Activated CD8-positive, alpha-beta memory T cell treated with anti-CD3 and anti-CD28 coated beads for 36 hours (primary cell): ENCODE data around the gene KRT76. TPM values are rescaled to one million over a fixed set of nuclear protein-coding genes. Genes with fewer than 3 reads are reported as not detected.

Experiments used
- CTCF ChIA-PET: fragments of 350-600 bp; sonication (Branson Sonifier 250); formaldehyde crosslinking; loops from one replicate; lab custom pipeline; 2021; ENCODE audit warnings: antibody characterized with exemption; lab: Charles Lee
- POLR2A ChIA-PET: fragments of 350-600 bp; sonication (Branson Sonifier 250); formaldehyde crosslinking; loops from one replicate; lab custom pipeline; 2021; ENCODE audit warnings: antibody characterized with exemption; lab: Charles Lee
- total RNA-seq, 2 experiments: library from RNA; stranded (reverse); gene quantifications; one replicate each; pipeline ENCODE4 v1.2.3, GENCODE V29; 2021

The KRT76 gene
- not detected for total RNA-seq

DNA sequence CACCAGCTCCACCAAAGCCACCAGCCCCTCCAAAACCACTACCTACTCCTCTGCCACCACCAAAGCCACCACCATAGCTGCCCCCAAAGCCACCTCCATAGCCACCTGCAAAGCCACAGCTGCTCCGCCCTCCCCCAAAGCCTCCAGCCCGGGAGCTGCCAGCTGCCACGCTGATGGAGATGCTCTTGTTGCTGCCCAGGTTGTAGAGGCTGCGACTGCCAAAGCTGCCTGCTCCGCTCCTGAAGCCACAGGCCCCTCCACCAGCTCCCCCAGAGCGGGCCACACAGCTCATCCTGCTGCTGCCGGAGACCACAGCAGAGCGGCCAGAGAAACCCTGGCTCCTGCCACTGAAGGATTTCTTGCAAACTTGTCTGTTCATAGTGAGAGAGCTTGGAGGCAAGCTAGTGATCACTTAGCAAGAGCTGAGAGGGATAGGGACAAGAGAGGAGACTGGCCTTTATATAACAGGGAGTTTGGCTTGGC, at the start of gene KRT76:
KRT76 (minus strand) TSS at position 433 of the 483 bp plus-strand sequence; CDS start at position 379, 54 bp downstream.
- CTCF ChIA-PET, result interaction anchor here (0.8 kb wide), 1 partner anchor 103 kb away, joined by 3 read pairs; no protein-coding TSS in a partner anchor
- POLR2A ChIA-PET, result no interaction called here

GRCh38 chr12:52825961-52826360, 48.8 kb upstream of the KRT76 start:
- POLR2A ChIA-PET, result no interaction called here
- CTCF ChIA-PET, result no interaction called here

- POLR2A ChIA-PET, result no interaction called here
- CTCF ChIA-PET, result interaction anchor here (0.6 kb wide), 1 partner anchor 17 kb away, joined by 3 read pairs; no protein-coding TSS in a partner anchor
These were observed 47.7 kb upstream of the KRT76 start for GRCh38 chr12:52824741-52825410.

DNA sequence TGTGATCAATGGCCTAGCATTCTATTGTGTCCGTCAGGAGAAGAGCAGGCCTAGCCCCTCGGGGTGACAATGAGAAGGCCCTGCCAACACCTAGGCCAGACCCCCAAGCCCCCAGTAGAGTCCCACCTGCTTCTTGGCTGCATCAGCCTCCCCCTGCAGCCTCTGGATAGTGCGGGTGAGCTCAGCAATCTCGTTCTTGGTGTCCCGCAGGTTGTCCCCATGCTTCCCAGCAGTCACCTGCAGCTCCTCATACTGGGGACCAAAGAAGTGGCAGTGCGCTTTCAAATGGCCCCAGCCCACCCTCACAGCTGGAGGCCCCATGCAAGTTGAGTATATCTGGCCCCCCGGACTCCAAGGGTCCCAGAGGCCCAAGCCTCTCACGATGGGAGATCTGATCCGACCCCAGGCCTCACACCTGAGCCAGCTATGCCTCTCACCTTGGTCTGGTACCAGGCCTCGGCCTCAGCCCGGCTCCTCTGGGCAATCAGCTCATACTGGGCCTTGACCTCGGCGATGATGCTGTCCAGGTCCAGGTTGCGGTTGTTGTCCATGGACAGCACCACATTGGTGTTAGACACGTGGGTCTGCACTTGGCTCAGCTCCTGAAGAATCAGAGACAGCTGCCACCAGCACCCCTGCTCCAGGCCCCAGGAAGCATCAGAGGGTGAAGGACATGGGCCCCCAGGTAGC, 46.8 kb upstream of the KRT76 start:
- ChIA-PET CTCF (no interaction called here), POLR2A (no interaction called here)

- ChIA-PET CTCF (no interaction called here), POLR2A (no interaction called here)
These were observed 45.8 kb upstream of the KRT76 start for GRCh38 chr12:52822771-52823510.

GRCh38 chr12:52821826-52822660, 44.9 kb upstream of the KRT76 start:
- POLR2A ChIA-PET, result no interaction called here
- CTCF ChIA-PET, result no interaction called here

DNA sequence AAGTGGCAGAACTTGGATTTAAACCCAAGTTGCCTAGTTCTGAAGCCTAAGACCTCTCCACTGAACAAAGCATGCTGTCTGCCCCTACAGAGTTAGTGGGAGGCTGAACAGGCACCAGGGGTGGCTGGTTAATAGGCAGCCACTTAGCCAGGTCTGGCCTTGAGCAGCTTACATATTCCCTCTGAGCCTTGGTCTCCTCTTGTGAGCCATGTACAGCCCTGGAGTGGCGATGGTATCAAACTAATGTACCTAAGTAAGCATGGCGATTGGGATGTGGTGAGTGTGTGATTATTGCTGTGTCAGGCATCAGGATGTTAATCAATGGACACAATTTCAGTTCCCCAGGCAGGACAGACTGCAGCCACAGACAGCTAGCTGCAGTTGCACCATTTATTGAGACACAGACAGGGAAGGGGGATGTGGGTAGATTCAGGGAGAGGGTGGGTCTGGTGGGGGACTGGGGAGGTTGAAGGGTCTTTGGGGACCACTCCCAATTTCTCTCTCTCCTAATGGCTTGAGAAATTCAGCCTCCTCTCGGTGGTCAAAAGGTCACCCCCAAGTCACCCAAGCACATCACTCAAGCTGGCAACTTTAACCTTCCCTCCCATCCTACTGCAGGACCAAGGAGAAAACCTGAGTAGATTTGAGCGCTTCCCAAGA, 44.1 kb upstream of the KRT76 start:
- ChIA-PET CTCF (no interaction called here), POLR2A (no interaction called here)

DNA sequence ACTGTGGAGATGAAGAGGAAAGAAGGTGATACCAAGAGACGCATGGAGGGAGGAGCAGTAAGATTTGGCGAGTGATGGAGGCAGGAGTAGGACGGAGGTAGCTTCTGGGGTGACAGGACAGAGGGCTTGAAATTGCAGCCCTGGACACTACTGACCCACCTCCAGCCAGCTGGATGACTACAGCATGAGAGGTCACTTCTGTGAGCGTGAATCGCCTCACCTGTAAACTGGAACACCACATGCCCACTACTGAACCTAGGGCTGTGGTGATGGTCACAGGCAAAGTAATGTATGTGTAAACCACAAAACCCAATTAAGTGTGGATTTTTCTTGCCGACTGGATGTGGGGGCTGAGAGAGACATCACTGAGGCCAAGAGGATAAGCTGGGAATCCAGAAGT, 43.4 kb upstream of the KRT76 start:
- CTCF ChIA-PET, result no interaction called here
- POLR2A ChIA-PET, result no interaction called here

DNA sequence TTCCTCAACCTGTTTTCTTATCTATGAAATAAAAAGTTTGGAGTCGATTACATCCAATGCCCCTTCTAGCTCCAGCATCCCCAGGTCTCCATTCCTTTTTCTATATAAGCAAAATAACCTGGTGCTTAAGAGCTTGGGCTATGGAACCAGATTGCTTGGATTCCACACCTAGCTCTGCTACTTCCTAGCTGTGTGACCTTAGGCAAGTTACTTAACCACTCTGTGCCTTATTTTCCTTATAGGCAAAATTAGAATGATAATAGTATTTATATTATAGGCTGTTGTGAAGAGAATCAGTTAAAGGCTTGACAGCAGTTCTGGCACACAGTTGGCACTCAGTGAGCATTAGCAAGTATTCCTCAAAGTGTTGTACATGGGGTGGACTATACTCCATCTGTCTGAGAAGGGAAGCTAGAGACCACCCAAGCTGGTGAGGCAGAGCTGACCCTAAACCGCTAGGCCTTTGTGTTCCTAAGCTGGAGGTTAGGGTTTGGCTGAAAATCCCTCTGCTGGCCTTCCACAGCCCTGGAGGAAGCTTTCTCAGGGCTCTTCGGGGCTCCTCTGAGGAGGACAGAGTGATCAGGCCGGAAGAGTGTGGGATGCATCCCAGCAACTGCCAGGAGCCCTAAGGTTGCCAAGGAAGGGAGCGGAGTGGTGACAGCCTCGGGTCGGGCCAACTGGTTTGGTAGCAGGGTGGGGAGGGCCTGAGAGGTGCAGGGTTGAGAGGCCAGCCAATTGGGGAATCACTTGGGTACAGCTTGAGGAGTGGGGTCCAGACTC, 42.8 kb upstream of the KRT76 start:
- ChIA-PET POLR2A (interaction anchor here (0.5 kb wide), 1 partner anchor 32 kb away, joined by 3 read pairs; no protein-coding TSS in a partner anchor), CTCF (no interaction called here)

DNA sequence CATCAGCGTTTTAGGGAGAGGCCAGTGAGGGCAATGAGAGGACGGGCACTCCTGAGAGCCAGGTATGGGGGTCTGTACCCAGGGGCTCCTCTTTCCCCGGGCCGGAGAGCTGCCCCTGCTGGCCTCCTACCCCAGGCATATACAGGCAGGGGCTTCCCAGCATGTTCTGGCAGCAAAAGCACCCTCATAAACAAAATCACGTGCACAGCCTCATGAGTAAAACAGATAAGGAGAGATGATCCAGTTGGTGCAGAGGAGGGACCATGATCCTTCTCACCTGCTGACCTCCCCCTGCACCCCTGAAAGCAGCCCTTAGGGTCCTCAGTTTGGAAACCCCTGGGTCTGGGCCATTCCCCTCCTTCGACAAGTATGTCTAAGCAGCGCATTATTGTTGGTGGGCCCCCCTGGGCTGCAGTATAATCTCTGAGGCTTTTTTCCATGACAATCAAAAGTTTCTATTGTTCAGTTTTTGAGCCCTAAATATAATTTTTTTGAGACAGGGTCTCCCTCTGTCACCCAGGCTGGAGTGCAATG, 41.8 kb upstream of the KRT76 start:
- POLR2A ChIA-PET, result no interaction called here

GRCh38 chr12:52818388-52818787, 41.2 kb upstream of the KRT76 start:
- POLR2A ChIA-PET, result no interaction called here
- CTCF ChIA-PET, result no interaction called here

More for the DNA sequence above, 41.8 kb upstream of the KRT76 start:
- CTCF ChIA-PET, result no interaction called here

GRCh38 chr12:52817699-52818238, 40.6 kb upstream of the KRT76 start:
- ChIA-PET CTCF (no interaction called here), POLR2A (no interaction called here)

DNA sequence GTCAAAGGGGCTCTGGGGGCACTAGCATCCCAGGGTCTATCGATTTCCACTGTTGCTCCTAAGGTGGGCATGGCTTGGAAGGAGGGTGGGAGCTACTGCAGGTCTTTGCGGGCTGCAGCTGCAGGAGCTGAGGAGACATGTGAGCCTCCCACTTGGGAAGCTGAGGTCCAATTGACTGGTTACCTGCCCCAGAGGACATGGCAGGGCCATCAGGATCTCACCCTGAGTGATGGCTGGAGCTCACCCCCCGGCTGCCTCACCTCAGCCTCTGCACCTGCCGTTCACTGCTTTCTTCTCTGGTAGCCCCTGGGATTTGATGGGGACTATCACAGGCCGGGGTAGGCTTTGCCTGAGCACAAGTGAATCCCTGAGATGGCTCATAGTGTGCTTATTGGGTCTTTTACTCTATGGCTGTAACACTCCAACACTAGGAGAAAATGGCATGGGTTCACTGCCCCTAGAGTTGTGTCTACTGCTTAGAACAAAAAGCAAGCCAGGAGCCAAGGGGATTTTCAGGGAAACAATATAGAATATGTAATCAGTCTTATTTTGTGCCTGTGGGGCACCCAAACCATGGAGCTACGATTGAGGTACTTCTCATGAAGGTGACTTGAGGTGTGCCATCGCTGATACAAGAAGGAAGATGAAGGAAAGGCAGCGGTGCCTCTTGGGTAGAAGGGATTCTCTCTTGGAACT, 40.0 kb upstream of the KRT76 start:
- ChIA-PET POLR2A (no interaction called here), CTCF (no interaction called here)

GRCh38 chr12:52815676-52816588, 38.8 kb upstream of the KRT76 start:
- ChIA-PET CTCF (interaction anchor here (0.5 kb wide), 1 partner anchor 222 kb away, joined by 3 read pairs; no protein-coding TSS in a partner anchor), POLR2A (no interaction called here)

GRCh38 chr12:52815161-52815560, 38.0 kb upstream of the KRT76 start:
- ChIA-PET CTCF (interaction anchor here (0.5 kb wide), 1 partner anchor 221 kb away, joined by 3 read pairs; no protein-coding TSS in a partner anchor), POLR2A (no interaction called here)

GRCh38 chr12:52814710-52815155, 37.6 kb upstream of the KRT76 start:
- ChIA-PET POLR2A (no interaction called here), CTCF (no interaction called here)
